GM20431 (cell line): Measurements from ENCODE around the gene GPR139.

Source experiments
- in situ Hi-C: fragments of 300-500 bp; cut with MseI, MboI; formaldehyde crosslinking; loops from one replicate; pipeline ENCODE4 v1.15.0; 2020; ENCODE audit warnings: low sequenced_read_pairs; ENCODE audit not compliant: unreplicated experiment

GPR139 gene

DNA sequence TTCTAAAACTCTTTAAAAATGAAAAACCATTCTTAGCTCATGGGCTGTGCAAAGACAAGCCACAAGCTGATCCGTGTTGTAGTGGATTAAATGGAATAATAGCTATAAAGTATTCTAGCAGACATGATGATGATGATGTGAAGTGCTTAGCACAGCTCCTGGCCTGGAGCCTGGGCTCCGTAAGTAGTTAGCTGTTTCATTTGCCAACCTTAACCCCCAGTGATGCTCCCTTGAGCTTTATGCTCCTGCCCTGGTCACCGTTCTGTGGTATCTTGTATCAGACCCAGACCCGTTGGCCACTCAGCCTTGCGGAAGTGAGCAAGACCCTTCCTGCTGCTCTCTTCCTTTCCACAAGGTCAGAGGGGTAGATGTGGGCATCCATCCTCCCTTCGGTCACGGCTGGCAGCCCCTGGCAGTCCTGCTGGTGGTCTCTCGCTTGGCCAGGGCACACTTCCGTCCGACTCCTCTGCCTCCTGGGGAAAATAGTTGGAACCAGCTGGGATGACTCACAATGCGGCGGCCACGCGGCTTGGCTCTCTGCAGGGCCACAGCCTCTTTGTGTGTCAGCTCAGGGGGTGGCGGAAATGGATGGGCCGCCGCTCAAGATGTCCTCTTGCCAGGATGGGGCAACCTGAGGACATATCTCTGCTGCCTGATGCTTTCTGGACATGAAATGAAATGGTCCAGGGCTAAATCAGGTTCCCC is 79.1 kb downstream of the GPR139 start:
- in situ Hi-C loops, result no loop called here

- in situ Hi-C loops, result no loop called here
These were observed 82.1 kb downstream of the GPR139 start for GRCh38 chr16:19991614-19992013.

GRCh38 chr16:19984135-19984534 is 89.6 kb downstream of the GPR139 start:
- in situ Hi-C loops, result no loop called here
